GM12891 (cell line): ENCODE measurements around the gene HOOK2.

Source experiments
- POLR2A ChIP-seq: IDR thresholded peaks from 2 replicates; pipeline ENCODE4 v1.6.1; 2011; ENCODE audit warnings: low read depth, low read length, control low read depth
- POLR2AphosphoS5 ChIP-seq: IDR thresholded peaks from 2 replicates; pipeline ENCODE4 v1.6.1; 2011; ENCODE audit warnings: low read depth, low read length, control low read depth
- SPI1 ChIP-seq: IDR thresholded peaks from 2 replicates; pipeline ENCODE4 v1.6.1; 2011; ENCODE audit warnings: low read depth, low read length, control low read depth
- TAF1 ChIP-seq: IDR thresholded peaks from 2 replicates; pipeline ENCODE4 v1.6.1; 2011; ENCODE audit warnings: low read depth, low read length, control low read depth

GRCh38 chr19:12748489-12748888, 26.9 kb downstream of the HOOK2 start:
- TF ChIP-seq POLR2AphosphoS5 (no peak), TAF1 (no peak), POLR2A (no peak), SPI1 (no peak)
